ENCODE measurements around the gene TROAP.
A peak's percentile ranks its signal among the peaks of the same experiment; 100 is the strongest.
"Not testable (repeated sequence)": the region's sequence is repeated elsewhere in the genome, so short reads cannot be mapped to it uniquely, and the experiment has no call there.

Gene TROAP

GRCh38 chr12:49330631-49331379, 7.8 kb downstream of the TROAP start:
- no peak for DNase-seq

DNA sequence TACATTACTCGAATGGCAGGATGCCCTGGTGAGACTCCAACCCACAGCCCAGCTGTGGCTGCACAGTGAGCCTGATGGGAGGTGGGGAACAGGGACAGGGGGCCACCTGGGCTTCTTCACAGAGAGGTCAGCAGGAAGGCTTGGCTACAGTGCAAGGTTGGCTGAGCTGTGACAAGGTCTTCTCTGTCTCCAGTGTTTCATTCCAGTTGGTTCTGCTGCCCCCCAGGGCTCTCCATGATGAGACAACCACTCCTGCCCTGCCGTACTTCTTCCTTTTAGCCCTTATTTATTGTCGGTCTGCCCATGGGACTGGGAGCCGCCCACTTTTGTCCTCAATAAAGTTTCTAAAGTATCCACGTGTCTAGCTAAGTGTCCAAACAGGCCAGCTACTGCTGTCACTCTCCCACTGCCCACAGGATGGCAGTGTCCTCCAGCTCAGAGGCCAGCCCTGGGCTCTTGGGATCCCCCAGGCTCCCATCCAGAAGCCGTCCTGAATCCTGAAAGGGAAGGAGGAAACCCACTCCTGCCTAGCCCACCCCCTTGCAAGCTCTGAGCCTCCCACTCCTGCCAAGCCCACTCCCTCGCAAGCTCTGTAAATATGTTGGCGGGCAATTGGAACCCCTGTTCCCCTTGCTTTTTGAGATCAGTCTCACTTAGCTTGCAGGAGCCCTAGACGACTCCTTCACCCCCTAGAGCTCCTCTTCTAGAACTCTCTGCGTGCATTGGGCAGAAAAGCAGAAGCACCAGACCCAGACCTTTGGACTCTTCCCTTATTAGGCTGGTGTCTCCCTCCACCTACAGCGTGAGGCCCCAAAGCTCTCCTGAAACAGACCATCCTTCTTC, 8.5 kb downstream of the TROAP start:
- no peak for DNase-seq

GRCh38 chr12:49332441-49332861, 9.4 kb downstream of the TROAP start:
- no peak for DNase-seq

GRCh38 chr12:49332891-49333371, 9.9 kb downstream of the TROAP start:
- DNase-seq, result no peak

DNA sequence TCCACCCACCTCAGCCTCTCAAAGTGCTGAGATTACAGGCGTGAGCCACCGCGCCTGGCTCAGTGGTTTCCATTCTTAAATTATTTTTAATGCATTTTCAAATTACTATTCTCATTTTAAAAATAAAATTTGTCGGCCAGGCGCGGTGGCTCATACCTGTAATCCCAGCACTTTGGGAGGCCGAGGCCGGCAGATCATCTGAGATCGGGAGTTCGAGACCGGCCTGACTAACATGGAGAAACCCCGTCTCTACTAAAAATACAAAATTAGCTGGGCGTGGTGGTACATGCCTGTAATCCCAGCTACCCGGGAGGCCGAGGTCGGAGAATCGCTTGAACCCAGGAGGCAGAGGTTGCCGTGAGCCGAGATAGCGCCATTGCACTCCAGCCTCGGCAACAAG, 10.7 kb downstream of the TROAP start:
- DNase-seq, result not testable (repeated sequence)

DNA sequence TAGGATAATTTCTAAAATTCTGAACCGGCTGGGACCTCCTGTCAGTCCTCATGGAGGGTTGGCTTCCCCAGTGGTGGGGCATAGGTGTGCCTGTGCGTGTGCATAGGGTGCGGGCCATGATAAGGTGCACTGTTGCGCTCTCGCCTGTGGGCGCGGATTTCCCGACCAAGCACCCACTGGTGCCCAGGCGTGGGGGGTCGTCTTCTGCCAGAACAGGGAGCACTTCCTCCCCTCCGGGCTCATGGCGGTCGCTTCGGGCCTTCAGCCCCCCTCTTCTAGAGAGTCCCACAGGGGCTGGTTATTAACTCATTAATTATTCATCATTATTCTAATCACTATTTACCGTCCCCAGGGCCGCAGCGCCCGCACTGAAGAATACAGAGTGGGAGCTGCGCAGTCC, 11.2 kb downstream of the TROAP start:
- DNase-seq, result no peak

GRCh38 chr12:49334681-49335080, 11.6 kb downstream of the TROAP start:
- DNase-seq, result no peak

DNA sequence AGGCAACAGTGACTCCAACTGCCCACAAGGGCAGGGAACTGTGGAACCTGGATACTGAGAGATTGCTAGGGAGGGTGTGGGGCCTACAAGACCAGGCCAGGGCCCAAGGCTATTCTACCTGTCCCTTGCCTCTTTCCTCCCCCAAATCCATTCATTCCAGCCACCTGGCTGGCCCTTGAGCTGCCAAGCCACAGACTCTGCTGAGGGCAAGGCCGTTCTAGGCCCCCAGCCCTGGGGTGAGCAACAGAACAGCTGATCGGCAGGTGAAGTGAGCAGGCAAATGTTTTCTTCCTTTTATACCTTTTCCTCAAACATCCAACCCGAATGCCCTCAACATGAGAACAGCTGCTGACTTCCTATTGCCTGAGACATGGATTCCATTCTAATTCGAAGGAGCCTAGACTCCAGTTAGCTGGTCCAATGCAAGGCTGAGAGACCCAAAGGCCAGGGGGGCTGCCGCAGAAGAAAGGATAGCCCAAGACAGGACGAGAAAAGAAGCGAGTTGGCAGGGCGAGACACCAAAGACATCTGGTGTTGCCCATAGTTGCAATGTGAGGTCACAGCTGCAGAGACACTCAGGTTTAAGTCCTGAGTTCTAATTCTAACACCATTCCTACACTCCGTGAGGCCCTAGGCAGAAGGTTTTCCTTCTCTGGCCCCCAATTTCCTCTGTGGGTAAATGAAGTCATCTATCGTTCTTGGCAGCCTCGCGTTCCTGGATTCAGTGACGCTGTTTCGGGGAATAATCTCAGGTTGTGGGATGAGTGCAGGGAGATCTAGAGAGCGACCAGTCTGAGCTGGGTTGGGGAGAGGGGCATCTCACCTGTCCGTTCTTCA, 12.3 kb downstream of the TROAP start:
- DNase-seq, result no peak

GRCh38 chr12:49335955-49336644, 13.0 kb downstream of the TROAP start:
- DNase-seq, result no peak

DNA sequence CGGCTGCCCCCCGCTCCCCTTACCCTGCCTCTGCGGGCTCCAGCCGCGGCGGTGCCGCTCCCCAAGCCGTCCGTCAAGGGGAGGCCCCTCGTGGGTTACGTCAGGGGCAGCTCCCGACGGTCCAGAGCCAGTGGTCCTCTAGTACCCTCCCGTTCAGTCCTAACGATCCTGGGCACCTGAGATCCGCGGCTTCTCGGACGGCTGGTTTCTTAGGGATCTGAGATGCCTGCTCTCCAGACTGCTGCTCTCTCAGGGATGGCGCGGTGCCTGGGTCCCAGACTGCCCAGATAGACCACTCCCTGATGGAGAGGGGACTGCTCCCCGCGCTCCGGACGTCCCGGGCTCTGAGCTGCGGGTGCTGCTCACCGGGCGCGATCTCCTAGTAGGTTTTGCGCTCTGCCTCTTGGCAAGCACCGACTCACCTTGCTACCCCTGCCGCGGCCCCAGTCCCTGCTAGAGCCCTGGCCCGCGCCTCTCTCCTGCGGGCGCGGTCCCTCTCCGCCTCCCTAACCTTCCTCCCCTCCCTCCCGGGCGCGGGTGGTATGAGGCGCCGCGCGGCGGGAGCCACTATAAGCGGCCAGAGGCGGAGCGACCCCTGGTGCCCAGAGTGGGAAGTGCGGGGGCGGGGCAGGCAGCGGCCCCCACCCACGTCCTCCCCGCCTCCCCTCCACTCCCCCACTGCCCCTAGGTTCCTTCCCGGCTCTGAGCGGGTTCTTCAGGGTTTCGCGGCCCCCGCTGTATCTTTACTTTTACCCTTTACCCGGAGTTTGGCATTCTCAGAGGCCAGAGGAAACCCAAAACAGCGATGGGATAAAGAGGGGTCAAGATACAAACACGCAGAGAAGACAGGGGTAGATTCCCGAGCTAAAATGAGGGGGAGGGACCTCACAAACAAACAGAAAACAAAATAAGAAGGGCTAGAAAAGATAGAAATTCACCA, 13.9 kb downstream of the TROAP start, which contains the start of gene C1QL4:
TSS of gene C1QL4 (minus strand) at position 544 of the 940 bp plus-strand sequence. CDS start 711 bp downstream, outside the sequence.
- DNase-seq, result peak; percentile 95

DNA sequence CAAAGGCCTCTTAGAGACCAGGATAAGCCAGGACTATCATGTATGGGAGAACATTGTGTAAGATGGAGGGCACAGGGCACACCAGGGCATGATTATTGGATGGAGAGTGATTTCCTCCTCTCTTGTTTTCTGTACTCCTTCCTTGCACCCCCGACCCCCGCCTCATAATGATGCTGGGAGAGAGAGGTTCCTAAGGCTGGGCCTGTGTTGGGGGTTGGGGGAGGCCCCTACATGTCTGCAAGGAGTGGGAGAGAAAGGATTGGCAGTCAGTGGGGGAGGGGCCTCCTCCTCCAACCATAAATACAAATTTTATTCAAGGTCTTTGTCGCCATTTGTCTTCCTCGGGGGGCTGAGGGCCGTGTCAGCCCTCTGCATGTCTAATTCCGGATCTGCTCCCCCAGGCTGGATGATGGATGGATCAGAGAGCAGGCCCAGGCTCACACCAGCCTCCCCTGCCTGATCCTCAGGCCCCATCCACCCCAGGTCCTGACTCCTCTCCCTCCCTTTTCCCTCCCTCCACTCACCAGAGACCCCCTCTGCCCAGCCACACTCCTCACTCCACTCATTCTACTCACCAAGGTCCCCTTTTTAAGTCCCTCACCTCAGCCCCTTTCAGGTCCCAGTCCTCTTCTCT, 15.9 kb downstream of the TROAP start:
- no peak for DNase-seq

GRCh38 chr12:49339464-49339861, 16.4 kb downstream of the TROAP start:
- no peak for DNase-seq

- DNase-seq, result no peak
Observed at GRCh38 chr12:49340095-49340870, 17.2 kb downstream of the TROAP start.

DNA sequence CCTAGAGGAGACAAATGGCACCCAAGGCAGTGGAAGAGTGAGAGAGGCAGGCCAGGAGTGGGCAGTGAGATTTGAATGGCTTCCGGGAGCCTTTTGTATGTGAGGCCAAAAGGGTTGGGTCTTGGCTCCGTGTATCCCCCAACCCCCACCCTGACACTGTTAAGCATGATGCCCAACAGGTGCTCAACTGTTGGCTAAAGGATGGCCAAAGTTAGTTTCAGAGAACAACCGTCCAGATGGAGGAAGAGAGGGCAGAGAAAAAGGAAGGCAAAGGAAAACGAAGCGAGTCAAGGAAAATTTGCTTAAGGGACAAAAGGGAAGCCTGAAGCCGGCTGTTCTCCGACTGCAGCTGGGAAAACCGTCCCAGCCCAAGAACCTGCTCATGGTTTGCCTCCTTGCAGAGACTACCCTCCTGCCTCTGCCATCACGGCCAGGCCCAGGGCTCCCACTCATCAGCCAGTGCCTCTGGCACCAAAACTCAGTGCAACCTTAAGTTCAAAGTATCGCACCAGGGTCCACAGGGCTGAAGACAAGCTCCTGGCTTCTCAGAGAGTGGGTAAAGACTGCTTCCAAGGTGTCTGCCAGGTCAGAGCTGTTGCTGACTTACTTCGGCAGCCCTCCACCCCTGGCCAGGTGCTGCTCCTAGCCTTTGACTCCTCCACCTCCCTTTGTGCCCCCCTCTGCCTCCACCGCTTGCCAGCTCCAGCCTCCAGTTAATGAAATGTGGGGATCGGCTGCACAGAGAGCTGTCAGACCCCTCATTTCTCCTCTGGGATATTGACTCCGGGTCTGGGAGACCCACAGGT, 18.1 kb downstream of the TROAP start:
- no peak for DNase-seq

DNA sequence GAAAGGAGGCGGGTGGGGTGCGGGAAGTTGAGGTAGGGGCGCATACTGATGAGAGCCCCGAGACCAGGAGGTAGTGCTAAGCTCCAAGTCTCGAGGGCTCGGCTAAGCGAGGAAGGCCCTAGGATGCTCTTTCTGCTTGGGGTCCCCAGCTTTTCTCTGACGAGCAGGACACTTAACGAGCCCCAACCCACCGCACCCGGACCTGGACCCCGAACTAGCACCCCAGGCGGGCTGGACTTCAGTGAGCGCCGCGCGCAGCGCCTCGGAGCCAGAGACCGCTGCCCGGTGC, 18.7 kb downstream of the TROAP start:
- no peak for DNase-seq

DNA sequence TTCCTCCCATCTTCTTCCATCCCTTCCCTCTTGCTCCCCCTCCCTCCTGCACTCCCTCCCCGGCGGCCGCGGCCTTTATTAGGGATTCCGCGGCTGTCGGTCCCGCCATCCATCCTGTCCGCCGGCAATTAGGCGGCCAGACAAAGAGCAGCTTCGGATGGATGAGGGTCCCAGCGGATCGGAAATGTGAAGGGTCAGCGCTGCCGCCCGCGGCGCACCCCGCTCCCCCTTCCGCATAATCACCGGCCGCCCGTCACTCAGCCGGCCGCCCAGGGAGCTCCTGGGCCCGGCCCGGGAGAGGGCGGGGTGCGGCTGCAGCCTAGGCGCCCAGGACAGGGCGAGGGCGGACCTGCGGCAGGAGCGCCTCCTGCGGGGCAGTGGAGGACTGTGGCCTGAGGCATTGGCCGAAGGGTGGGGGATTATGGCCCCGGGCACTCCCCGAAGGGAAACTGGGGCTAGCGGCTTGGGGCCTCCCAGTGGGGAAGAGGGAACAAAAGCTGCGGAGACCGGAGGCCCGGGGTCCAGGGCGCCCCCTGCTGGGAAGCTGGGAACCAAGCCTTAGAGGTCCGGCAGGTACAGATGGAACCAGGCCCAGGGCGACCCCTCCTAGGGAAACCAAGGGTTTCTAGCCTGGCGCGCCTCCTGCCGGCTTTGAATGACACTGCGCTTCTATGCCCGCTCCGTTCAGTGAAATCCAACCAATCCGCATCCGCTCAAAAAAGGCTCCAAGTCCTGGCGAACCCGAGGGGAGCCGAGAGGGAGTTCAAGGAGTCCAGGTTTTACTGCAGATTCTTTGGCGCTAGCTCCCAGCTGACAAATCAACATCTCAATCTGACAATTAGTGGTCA, 19.2 kb downstream of the TROAP start:
- DNase-seq, result peak; percentile 76

DNA sequence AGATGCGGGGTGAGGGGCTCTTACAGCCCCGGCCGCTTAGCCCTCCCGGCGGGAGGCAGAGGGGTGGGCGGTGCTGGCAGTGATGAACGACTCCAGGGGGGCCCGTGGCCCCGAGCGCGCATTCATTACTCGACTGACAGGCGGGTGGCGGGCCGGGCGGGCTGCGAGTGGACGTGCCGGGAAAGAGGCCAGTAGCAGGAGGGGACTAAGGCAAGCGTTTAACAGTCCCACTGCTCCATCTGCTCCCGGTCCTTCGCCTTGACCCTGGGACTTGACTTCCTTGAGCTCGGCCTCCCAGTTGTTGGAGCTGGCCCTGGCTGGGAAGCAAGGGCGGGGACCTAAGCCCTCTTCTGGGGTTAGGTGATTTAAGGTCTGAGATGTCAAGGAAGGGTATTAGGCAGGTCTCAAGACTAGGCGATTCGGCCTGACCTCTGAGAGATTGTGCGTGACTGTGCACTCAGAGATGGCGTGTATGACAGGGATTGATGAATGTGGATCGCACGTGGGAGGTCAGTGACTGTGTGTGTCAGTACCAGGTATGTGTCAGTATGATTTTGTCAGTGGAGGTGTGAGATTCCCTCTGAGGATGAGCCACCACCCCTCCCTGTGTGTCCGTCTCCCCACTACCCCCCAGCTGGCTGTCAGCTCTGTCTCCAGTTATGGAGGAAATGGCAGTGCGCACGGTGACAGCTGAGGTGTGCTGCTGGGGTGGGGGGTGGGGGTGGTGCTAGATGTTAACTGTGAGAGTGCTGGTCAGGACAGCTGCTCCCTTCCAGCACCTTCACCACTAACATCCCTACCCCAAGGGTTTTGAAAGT, 20.1 kb downstream of the TROAP start:
- peak; percentile 42 for DNase-seq

Data from activated T-cell treated with anti-CD3 and anti-CD28 coated beads, Interleukin-2, amount 50 U/mL, for 1 hour (primary cell).